ENCODE measurements around the gene TCAP.
A peak's percentile ranks its signal among the peaks of the same experiment; 100 is the strongest.

TCAP gene

GRCh38 chr17:39678340-39679116, 13.4 kb downstream of the TCAP start:
- no peak overlapping the region for H3K27ac ChIP-seq (ENCODE audit: low read depth, low read length)
- H3K36me3 ChIP-seq (ENCODE audit: control insufficient read depth, insufficient read depth, low read length) = peaks cover 38% of the 10 kb centered on the region
- no peaks in the 10 kb centered on the region for H3K27me3 ChIP-seq (ENCODE audit: control insufficient read depth, insufficient read depth, low read length)
- no peaks in the 10 kb centered on the region for H3K9me3 ChIP-seq (ENCODE audit: control insufficient read depth, insufficient read depth, low read length)
- 0 out of 2 replicates have a peak, but pooled peaks cover 10% of the 10 kb centered on the region for H3K4me1 ChIP-seq (ENCODE audit: control insufficient read depth, insufficient read depth, low read length)
- H3K9ac ChIP-seq (ENCODE audit: low read depth, low read length) = no peak overlapping the region
- no peak overlapping the region for H3K4me3 ChIP-seq (ENCODE audit: low read depth, low read length)

DNA sequence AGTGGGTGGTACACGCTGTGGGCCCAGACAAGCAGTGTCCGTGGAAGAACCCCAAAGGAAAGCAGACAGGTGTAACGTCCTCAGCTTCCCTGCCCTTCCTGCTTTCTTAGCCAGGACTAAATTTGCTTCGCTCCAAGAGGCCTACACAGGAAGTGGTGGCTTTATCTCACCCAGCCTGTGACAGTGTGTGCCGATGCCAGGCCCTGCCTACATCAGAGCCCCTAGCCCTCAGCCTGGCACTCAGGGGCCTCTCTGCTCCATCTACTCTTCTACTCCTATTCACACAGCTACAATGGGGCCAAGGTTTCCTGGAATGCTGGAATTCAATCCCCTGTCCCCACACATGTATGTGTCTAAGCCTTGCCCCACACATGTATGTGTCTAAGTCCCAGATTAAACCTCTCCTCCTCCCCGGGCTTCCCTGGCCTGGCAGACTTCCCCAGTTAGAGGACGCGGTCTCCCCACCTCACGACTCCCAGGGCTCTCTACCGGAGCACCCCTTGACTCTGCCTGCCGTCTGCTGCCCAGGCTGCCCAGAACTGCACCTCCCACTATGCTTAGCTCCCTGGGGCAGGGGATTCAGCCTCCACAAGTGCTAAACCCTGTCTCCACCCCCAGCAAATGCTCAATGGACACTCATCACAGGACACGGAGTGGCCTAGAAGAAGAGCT, 14.5 kb downstream of the TCAP start:
- Histone ChIP-seq H3K9me3 (ENCODE audit: control insufficient read depth, insufficient read depth, low read length) (no peaks in the 10 kb centered on the region), H3K36me3 (ENCODE audit: control insufficient read depth, insufficient read depth, low read length) (peaks cover 45% of the 10 kb centered on the region), H3K27me3 (ENCODE audit: control insufficient read depth, insufficient read depth, low read length) (no peaks in the 10 kb centered on the region), H3K9ac (ENCODE audit: low read depth, low read length) (no peak overlapping the region), H3K4me1 (ENCODE audit: control insufficient read depth, insufficient read depth, low read length) (0 out of 2 replicates have a peak, but pooled peaks cover 10% of the 10 kb centered on the region), H3K27ac (ENCODE audit: low read depth, low read length) (no peak overlapping the region), H3K4me3 (ENCODE audit: low read depth, low read length) (no peak overlapping the region)

GRCh38 chr17:39683295-39683939, 18.3 kb downstream of the TCAP start:
- H3K4me3 ChIP-seq (ENCODE audit: low read depth, low read length) = no peak overlapping the region
- H3K27ac ChIP-seq (ENCODE audit: low read depth, low read length) = no peak overlapping the region
- peaks cover 36% of the 10 kb centered on the region for H3K36me3 ChIP-seq (ENCODE audit: control insufficient read depth, insufficient read depth, low read length)
- no peaks in the 10 kb centered on the region for H3K9me3 ChIP-seq (ENCODE audit: control insufficient read depth, insufficient read depth, low read length)
- H3K9ac ChIP-seq (ENCODE audit: low read depth, low read length) = no peak overlapping the region
- no peaks in the 10 kb centered on the region for H3K27me3 ChIP-seq (ENCODE audit: control insufficient read depth, insufficient read depth, low read length)
- H3K4me1 ChIP-seq (ENCODE audit: control insufficient read depth, insufficient read depth, low read length) = peaks cover 11% of the 10 kb centered on the region

DNA sequence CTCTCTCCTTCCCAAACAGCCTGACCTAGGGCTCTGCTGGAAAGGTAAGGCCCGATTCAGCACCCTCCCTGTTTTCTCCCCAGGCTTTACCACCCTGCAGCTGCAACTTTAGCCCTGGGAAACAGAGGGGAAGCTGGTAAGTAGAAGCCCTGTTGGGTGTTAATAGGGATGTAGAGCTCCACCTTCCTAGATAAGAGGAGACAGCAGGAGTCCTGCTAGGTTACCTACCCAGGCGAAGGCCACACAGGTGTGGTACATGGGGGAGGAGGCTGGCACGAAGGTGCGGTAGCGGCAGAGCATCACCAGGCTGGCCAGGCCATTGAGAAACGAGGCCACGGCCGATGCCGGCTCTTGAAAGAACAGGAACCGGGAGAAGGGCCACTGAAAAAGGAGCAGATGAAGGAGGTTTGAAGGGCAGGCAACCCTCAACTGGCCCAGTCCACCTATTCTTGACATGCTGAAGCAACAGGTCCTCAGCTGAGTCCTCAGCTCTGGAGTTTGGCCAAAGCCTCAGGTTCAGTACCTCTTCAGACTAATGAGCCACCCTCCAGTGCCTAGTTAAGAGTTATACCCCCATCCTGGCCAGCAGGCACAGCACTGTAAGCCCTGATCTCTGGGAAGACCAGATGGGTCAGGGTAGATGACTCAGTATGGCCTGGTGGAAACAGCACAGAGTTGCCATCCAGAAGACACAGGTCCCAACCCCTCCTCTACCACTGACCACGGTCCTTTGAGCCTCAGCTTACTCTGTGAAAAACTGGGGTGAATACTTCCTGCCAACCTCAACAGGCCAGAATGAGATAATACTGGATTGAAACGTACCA, 19.4 kb downstream of the TCAP start:
- Histone ChIP-seq H3K36me3 (ENCODE audit: control insufficient read depth, insufficient read depth, low read length) (peaks cover 33% of the 10 kb centered on the region), H3K27me3 (ENCODE audit: control insufficient read depth, insufficient read depth, low read length) (no peaks in the 10 kb centered on the region), H3K4me3 (ENCODE audit: low read depth, low read length) (no peak overlapping the region), H3K9me3 (ENCODE audit: control insufficient read depth, insufficient read depth, low read length) (no peaks in the 10 kb centered on the region), H3K27ac (ENCODE audit: low read depth, low read length) (no peak overlapping the region), H3K9ac (ENCODE audit: low read depth, low read length) (no peak overlapping the region), H3K4me1 (ENCODE audit: control insufficient read depth, insufficient read depth, low read length) (peaks cover 17% of the 10 kb centered on the region)

DNA sequence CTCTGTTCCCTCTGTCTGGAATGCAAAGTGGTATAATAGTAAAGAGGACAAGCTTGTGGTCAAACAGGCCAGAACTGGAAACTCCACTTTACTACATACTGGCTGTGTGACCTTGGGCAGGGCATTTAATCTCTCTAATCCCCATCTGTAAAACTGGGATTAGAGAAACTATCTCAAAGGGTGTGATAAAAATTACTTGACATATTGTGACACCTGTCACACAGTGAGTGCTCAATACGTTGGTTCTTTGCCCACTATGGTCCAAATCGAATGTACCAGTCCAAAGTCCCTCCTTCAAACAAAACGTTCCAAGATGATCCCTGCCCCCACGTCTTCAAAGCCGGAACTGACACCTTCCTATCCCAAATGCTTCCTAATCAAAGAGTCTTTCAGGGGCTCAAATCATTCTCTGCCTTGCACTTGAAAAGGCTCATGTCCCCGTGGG, 22.0 kb downstream of the TCAP start:
- Histone ChIP-seq H3K9me3 (ENCODE audit: control insufficient read depth, insufficient read depth, low read length) (no peaks in the 10 kb centered on the region), H3K36me3 (ENCODE audit: control insufficient read depth, insufficient read depth, low read length) (peaks cover 21% of the 10 kb centered on the region), H3K4me3 (ENCODE audit: low read depth, low read length) (peak overlapping the region; percentile 92), H3K9ac (ENCODE audit: low read depth, low read length) (no peak overlapping the region), H3K27ac (ENCODE audit: low read depth, low read length) (peak overlapping the region; percentile 100), H3K4me1 (ENCODE audit: control insufficient read depth, insufficient read depth, low read length) (peaks cover 31% of the 10 kb centered on the region), H3K27me3 (ENCODE audit: control insufficient read depth, insufficient read depth, low read length) (no peaks in the 10 kb centered on the region)

DNA sequence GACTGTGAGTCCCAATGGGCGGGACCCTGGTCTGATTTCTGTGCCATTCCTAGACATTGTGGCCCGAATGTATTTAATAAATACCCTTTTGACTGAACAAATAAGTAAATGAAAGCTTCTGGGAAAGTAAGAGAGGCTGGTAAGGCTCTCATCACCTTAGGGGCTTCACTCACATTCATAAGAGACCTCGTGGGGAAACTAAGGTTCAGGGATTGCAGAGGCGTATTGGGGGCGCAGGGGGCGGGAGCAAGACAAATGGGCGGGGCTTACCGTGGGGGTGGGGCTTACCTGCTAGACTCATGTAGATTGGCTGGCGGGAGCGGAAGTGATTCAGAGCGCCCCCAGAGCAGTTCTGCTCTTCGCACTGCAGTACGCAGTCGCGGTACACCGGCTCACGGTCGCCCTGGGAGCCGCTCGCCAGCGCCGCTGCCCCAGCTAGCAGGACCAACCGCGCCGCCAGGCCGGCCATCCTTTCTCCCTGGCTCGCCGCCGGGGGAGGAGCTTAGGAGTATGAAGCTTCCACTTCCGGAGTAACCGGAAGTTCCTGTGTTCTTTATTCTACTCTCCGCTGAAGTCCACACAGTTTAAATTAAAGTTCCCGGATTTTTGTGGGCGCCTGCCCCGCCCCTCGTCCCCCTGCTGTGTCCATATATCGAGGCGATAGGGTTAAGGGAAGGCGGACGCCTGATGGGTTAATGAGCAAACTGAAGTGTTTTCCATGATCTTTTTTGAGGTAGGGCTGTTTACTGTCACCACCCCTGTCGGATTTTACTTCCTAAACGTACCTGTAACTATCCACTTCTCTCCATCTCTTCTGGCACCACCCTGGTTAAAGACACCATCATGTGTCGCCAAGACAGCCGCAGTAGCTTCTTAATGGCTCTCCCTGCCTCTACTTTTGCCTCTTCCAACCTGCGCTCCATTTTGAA, 22.7 kb downstream of the TCAP start, which contains the start of gene PGAP3:
Gene PGAP3, minus strand, starts transcription at position 512 of the 929 bp plus-strand sequence. Its CDS starts 43 bp downstream, at position 469.
- Histone ChIP-seq H3K36me3 (ENCODE audit: control insufficient read depth, insufficient read depth, low read length) (peaks cover 21% of the 10 kb centered on the region), H3K27me3 (ENCODE audit: control insufficient read depth, insufficient read depth, low read length) (no peaks in the 10 kb centered on the region), H3K9me3 (ENCODE audit: control insufficient read depth, insufficient read depth, low read length) (no peaks in the 10 kb centered on the region), H3K27ac (ENCODE audit: low read depth, low read length) (peak within 1 kb of the TSS; percentile 100), H3K4me1 (ENCODE audit: control insufficient read depth, insufficient read depth, low read length) (peaks cover 31% of the 10 kb centered on the region), H3K9ac (ENCODE audit: low read depth, low read length) (peak within 1 kb of the TSS; percentile 81), H3K4me3 (ENCODE audit: low read depth, low read length) (peak within 1 kb of the TSS; percentile 92)

GRCh38 chr17:39688475-39688835, 23.3 kb downstream of the TCAP start:
- Histone ChIP-seq H3K27ac (ENCODE audit: low read depth, low read length) (peak overlapping the region; percentile 100), H3K27me3 (ENCODE audit: control insufficient read depth, insufficient read depth, low read length) (no peaks in the 10 kb centered on the region), H3K4me3 (ENCODE audit: low read depth, low read length) (peak overlapping the region; percentile 92)

DNA sequence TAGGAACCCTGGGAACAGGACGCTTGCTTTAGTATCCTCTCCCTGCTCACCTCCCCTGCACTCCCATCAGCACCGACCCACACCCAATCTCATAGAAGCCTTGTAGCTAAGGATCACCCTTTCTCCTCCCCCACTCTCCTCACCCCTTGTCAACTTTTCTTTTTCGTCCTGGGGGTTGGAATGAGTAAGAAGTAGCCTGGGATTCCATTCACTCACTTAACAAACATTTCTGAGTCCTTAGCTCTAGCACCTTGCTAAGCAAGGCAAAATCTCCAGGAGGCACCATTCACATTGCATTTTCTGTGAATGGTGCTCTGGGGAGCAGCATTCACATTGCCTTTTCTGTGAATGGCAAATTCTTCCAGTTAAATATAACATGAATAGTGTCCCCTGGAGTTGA, 23.8 kb downstream of the TCAP start:
- Histone ChIP-seq H3K27me3 (ENCODE audit: control insufficient read depth, insufficient read depth, low read length) (no peaks in the 10 kb centered on the region), H3K27ac (ENCODE audit: low read depth, low read length) (peak overlapping the region; percentile 100), H3K36me3 (ENCODE audit: control insufficient read depth, insufficient read depth, low read length) (peaks cover 14% of the 10 kb centered on the region), H3K4me3 (ENCODE audit: low read depth, low read length) (peak overlapping the region; percentile 92), H3K9me3 (ENCODE audit: control insufficient read depth, insufficient read depth, low read length) (no peaks in the 10 kb centered on the region), H3K9ac (ENCODE audit: low read depth, low read length) (peak overlapping the region; percentile 81), H3K4me1 (ENCODE audit: control insufficient read depth, insufficient read depth, low read length) (peaks cover 31% of the 10 kb centered on the region)

More at GRCh38 chr17:39688475-39688835, 23.3 kb downstream of the TCAP start:
- H3K36me3 ChIP-seq (ENCODE audit: control insufficient read depth, insufficient read depth, low read length) = peaks cover 16% of the 10 kb centered on the region
- H3K4me1 ChIP-seq (ENCODE audit: control insufficient read depth, insufficient read depth, low read length) = peaks cover 31% of the 10 kb centered on the region
- H3K9me3 ChIP-seq (ENCODE audit: control insufficient read depth, insufficient read depth, low read length) = no peaks in the 10 kb centered on the region
- peak overlapping the region; percentile 81 for H3K9ac ChIP-seq (ENCODE audit: low read depth, low read length)

DNA sequence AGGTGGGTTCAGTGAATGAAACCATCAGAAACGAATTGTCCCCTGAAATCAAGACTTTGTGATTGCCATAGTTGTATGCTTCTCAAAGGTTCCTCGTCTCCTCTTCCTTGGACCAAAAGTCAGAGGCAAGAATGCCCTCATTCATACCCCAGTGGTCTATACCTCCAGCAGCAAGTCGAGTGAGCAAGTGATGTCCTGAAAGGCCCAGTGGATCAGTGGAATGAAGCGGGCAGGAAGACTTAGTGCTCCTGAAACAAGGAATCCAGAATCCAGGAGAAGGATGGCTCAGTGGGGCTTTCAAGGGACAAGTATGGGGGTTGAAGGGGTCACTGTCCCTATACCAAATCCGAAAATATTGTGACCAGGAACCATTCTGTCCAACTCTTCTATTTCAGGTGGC, 29.4 kb downstream of the TCAP start:
- Histone ChIP-seq H3K27ac (ENCODE audit: low read depth, low read length) (peak overlapping the region; percentile 94), H3K27me3 (ENCODE audit: control insufficient read depth, insufficient read depth, low read length) (no peaks in the 10 kb centered on the region), H3K4me1 (ENCODE audit: control insufficient read depth, insufficient read depth, low read length) (peaks cover 51% of the 10 kb centered on the region), H3K4me3 (ENCODE audit: low read depth, low read length) (no peak overlapping the region), H3K9me3 (ENCODE audit: control insufficient read depth, insufficient read depth, low read length) (no peaks in the 10 kb centered on the region), H3K36me3 (ENCODE audit: control insufficient read depth, insufficient read depth, low read length) (0 out of 2 replicates have a peak, but pooled peaks cover 2% of the 10 kb centered on the region), H3K9ac (ENCODE audit: low read depth, low read length) (no peak overlapping the region)
